Naive thymus-derived CD4-positive, alpha-beta T cell (primary cell): Measurements from ENCODE around the gene MIGA1. TPM values are rescaled to one million over a fixed set of nuclear protein-coding genes. Genes with fewer than 3 reads are reported as not detected.
A peak's percentile ranks its signal among the peaks of the same experiment; 100 is the strongest.
"Not testable (repeated sequence)": the region's sequence is repeated elsewhere in the genome, so short reads cannot be mapped to it uniquely, and the experiment has no call there.

ENCODE experiments used
- ATAC-seq: fragments of 150-1000 bp; cut with Tn5 transposase; 2 replicates; pipeline ENCODE4 v1.10.0; 2021; ENCODE audit warnings: mild to moderate bottlenecking, moderate library complexity
- CTCF ChIA-PET: fragments of 350-600 bp; sonication (Branson Sonifier 250); formaldehyde crosslinking; loops from one replicate; lab custom pipeline; 2021; ENCODE audit warnings: antibody characterized with exemption; lab: Charles Lee
- POLR2A ChIA-PET: fragments of 350-600 bp; sonication (Branson Sonifier 250); formaldehyde crosslinking; loops from one replicate; lab custom pipeline; 2021; ENCODE audit warnings: antibody characterized with exemption, inconsistent platforms; lab: Charles Lee
- DNase-seq, 9 donors: peaks; one replicate each; pipeline versions ENCODE4 v3.0.0 to v3.0.0-alpha.2; 2020 to 2022; ENCODE audit warnings: mixed read lengths in 1 of 9
- H3K27ac ChIP-seq: one replicate; pipeline ENCODE4 v1.7.0; 2013; ENCODE audit warnings: mild to moderate bottlenecking, low read depth, low read length, moderate library complexity
- H3K27me3 ChIP-seq, 2 donors: one replicate each; pipeline ENCODE4 v1.7.0; 2013; ENCODE audit warnings: low read length in 2 of 2, mild to moderate bottlenecking in 2 of 2, moderate library complexity in 2 of 2; ENCODE audit not compliant: control insufficient read depth in 2 of 2, insufficient read depth in 2 of 2
- H3K36me3 ChIP-seq, 3 experiments: 1 replicate in 2 of 3; 2 replicates in 1 of 3; pipeline ENCODE4 v1.7.0; 2013; ENCODE audit warnings: low read length in 3 of 3, mild to moderate bottlenecking in 3 of 3, moderate library complexity in 1 of 3; ENCODE audit not compliant: insufficient read depth in 3 of 3, control insufficient read depth in 2 of 3
- H3K4me1 ChIP-seq, 2 donors: one replicate each; pipeline ENCODE4 v1.7.0; 2013; ENCODE audit warnings: low read length in 2 of 2, mild to moderate bottlenecking in 2 of 2, moderate library complexity in 1 of 2; ENCODE audit not compliant: control insufficient read depth in 2 of 2, insufficient read depth in 2 of 2
- H3K4me3 ChIP-seq: 2 replicates; pipeline ENCODE4 v1.7.0; 2013; ENCODE audit warnings: mild to moderate bottlenecking, low read length
- H3K9me3 ChIP-seq, 3 experiments: 1 replicate in 2 of 3; 2 replicates in 1 of 3; pipeline ENCODE4 v1.7.0; 2013; ENCODE audit warnings: low read length in 3 of 3; ENCODE audit not compliant: control insufficient read depth in 2 of 3
- H3K27ac Mint-ChIP-seq, 9 donors: one replicate each; pipeline ENCODE4 v1.8.0; 2020 to 2022; ENCODE audit warnings: mixed read lengths in 9 of 9, mild to moderate bottlenecking in 8 of 9, moderate library complexity in 5 of 9, inconsistent platforms in 2 of 9
- H3K27me3 Mint-ChIP-seq, 5 donors: one replicate each; pipeline ENCODE4 v1.8.0; 2021 to 2022; ENCODE audit warnings: mixed read lengths in 5 of 5, mild to moderate bottlenecking in 1 of 5
- H3K36me3 Mint-ChIP-seq, 5 donors: one replicate each; pipeline ENCODE4 v1.8.0; 2020 to 2022; ENCODE audit warnings: mixed read lengths in 5 of 5, mild to moderate bottlenecking in 3 of 5, inconsistent platforms in 1 of 5
- H3K4me1 Mint-ChIP-seq, 7 donors: one replicate each; pipeline ENCODE4 v1.8.0; 2020 to 2022; ENCODE audit warnings: mixed read lengths in 7 of 7, mild to moderate bottlenecking in 3 of 7, inconsistent platforms in 1 of 7
- H3K4me3 Mint-ChIP-seq, 10 donors: one replicate each; pipeline ENCODE4 v1.8.0; 2020 to 2022; ENCODE audit warnings: mild to moderate bottlenecking in 10 of 10, mixed read lengths in 10 of 10, moderate library complexity in 6 of 10, inconsistent platforms in 2 of 10
- H3K9me3 Mint-ChIP-seq, 11 donors: one replicate each; pipeline ENCODE4 v1.8.0; 2020 to 2022; ENCODE audit warnings: mixed read lengths in 11 of 11, mild to moderate bottlenecking in 4 of 11, inconsistent platforms in 1 of 11, moderate library complexity in 1 of 11
- intact Hi-C, 2 donors: fragments of 100-400 bp; cut with micrococcal nuclease; formaldehyde crosslinking; loops; one replicate each; pipeline ENCODE4 v1.15.1; 2023
- polyA plus RNA-seq, 2 donors: library from polyadenylated mRNA; unstranded; fragments of 300-500 nt; fragmentation: Illumina TruSeq; gene quantifications; one replicate each; pipeline ENCODE4 v1.2.3, GENCODE V29; 2021
- total RNA-seq, 6 experiments: library from RNA in 5 of 6; stranded (reverse) in 5 of 6; gene quantifications; 1 replicate in 5 of 6; 2 replicates in 1 of 6; pipeline ENCODE4 v1.2.3 and lab custom pipeline; 2021 to 2026

MIGA1 gene
- total and polyA plus RNA-seq, 7 experiments from 2014 or later: 8.8 to 23.5 (median 12.4) TPM

DNA sequence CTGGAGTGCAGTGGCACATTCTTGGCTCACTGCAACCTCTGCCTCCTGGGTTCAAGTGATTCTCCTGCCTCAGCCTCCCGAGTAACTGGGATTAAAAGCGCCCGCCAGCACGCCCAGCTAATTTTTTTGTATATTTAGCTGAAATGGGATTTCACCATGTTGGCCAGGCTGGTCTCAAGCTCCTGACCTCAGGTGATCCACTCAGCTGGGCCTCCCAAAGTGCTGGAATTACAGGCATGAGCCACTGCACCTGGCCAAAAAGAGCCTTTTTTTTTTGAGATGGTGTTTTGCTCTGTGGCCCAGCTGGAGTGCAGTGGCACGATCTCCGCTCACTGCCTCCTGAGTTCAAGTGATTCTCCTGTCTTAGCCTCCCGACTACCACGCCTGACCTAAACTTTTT is 47.4 kb downstream of the MIGA1 start:
- H3K4me3 Mint-ChIP-seq, H3K27ac ChIP-seq, H3K9me3 ChIP-seq, DNase-seq, CTCF ChIA-PET, POLR2A ChIA-PET, ATAC-seq, H3K4me3 ChIP-seq, H3K27me3 ChIP-seq, H3K27me3 Mint-ChIP-seq, H3K4me1 ChIP-seq, H3K9me3 Mint-ChIP-seq, intact Hi-C loops: not testable (repeated sequence)
- Mint-ChIP-seq H3K4me1 (peaks cover 0 to 15% (median 4%) of the 10 kb centered on the region in 7 donors), H3K27ac (peak overlapping the region in 2 of 9 donors; percentile 29 to 38), H3K36me3 (peaks cover 0 to 33% (median 16%) of the 10 kb centered on the region in 5 donors)
- H3K36me3 ChIP-seq: peaks cover 0 to 25% (median 0%) of the 10 kb centered on the region in 3 experiments

DNA sequence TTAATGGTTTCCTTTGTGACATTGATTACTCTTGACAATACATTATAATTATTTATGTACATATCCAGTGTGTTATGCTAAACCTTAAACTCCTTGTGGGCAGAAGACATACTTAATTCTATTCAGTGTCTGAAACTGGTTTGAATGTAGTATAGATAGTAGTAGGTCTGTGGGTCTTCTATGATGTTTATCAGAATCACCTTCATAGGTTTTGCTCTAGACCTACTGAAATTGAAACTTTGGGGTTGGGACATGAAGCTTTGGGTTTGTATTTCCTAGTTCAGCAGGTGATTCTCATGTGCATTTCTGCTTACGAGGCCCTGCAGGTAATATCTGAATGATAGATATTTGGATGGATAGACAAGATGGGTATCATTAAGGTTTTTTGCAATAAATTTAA is 48.6 kb downstream of the MIGA1 start:
- POLR2A ChIA-PET: no interaction called here
- Mint-ChIP-seq H3K27ac (no peak overlapping the region), H3K36me3 (peaks cover 0 to 38% (median 21%) of the 10 kb centered on the region in 5 donors)

DNA sequence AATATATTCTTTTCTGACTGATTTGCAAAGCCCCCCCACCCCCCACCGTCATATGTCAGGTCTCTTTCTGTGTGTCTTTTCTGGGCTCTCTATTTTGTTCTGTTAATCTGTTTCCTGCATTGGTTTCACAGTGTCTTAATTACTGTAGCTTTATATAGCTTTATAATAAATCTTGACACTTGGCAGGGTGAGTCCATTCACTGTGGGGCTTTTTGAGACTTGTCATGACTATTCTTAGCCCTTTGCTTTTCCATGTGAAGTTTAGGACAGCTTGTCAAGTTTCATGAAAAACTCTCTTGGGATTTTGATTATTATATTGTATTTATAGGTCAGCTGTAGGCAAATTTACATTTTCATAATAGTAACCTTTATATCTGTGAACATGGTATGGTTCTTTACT is 50.4 kb downstream of the MIGA1 start:
- Mint-ChIP-seq H3K36me3 (peaks cover 0 to 45% (median 21%) of the 10 kb centered on the region in 5 donors), H3K9me3 (no peaks in the 10 kb centered on the region), H3K27ac (peak overlapping the region in 1 of 9 donors; percentile 7), H3K4me3 (no peak overlapping the region), H3K27me3 (no peaks in the 10 kb centered on the region), H3K4me1 (peaks cover 0 to 16% (median 8%) of the 10 kb centered on the region in 7 donors)
- Histone ChIP-seq H3K36me3 (peaks cover 0 to 21% (median 9%) of the 10 kb centered on the region in 3 experiments), H3K27me3 (no peaks in the 10 kb centered on the region), H3K4me1 (no peaks in the 10 kb centered on the region), H3K9me3 (no peaks in the 10 kb centered on the region), H3K27ac (no peak overlapping the region), H3K4me3 (no peak overlapping the region)
- DNase-seq (no peak), ATAC-seq (no peak)
- POLR2A ChIA-PET: no interaction called here
- intact Hi-C loops: no loop called here
- CTCF ChIA-PET: no interaction called here

More for the DNA sequence above, 48.6 kb downstream of the MIGA1 start:
- H3K4me1 ChIP-seq: no peaks in the 10 kb centered on the region
- ATAC-seq (no peak), DNase-seq (no peak)
- H3K4me3 ChIP-seq: no peak overlapping the region
- intact Hi-C loops: no loop called here
- Mint-ChIP-seq H3K9me3 (no peaks in the 10 kb centered on the region), H3K4me1 (peaks cover 0 to 18% (median 8%) of the 10 kb centered on the region in 7 donors), H3K27me3 (no peaks in the 10 kb centered on the region), H3K4me3 (no peak overlapping the region)
- CTCF ChIA-PET: no interaction called here
- H3K27me3 ChIP-seq: no peaks in the 10 kb centered on the region
- no peaks in the 10 kb centered on the region for H3K9me3 ChIP-seq
- H3K36me3 ChIP-seq: peaks cover 0 to 21% (median 0%) of the 10 kb centered on the region in 3 experiments
- no peak overlapping the region for H3K27ac ChIP-seq

DNA sequence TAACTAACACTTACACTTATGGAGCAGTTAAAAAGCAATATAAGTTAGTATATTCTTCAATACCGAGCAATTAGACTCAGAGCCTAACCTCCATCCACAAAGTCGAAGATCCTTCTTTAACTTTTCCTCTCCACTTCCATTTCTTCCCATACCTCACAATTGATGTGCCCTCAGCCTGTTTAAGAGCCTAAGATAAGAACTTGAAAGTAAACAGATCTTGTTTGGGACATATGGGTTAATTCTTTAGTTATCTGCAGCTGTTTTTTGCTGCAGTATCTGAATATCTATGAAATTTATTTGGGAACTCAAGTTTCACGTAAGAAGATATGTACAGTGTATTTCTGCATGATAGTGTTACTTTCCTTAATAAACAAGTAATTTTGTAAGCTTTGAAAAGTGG is 51.5 kb downstream of the MIGA1 start:
- Histone ChIP-seq H3K27me3 (no peaks in the 10 kb centered on the region), H3K9me3 (no peaks in the 10 kb centered on the region), H3K36me3 (peaks cover 0 to 21% (median 9%) of the 10 kb centered on the region in 3 experiments), H3K4me3 (no peak overlapping the region), H3K27ac (no peak overlapping the region), H3K4me1 (no peaks in the 10 kb centered on the region)
- Mint-ChIP-seq H3K36me3 (peaks cover 0 to 47% (median 23%) of the 10 kb centered on the region in 5 donors), H3K27ac (no peak overlapping the region), H3K4me1 (peaks cover 0 to 16% (median 8%) of the 10 kb centered on the region in 7 donors), H3K27me3 (no peaks in the 10 kb centered on the region), H3K9me3 (no peaks in the 10 kb centered on the region), H3K4me3 (no peak overlapping the region)
- intact Hi-C loops: no loop called here
- POLR2A ChIA-PET: no interaction called here
- no peak for DNase-seq
- CTCF ChIA-PET: no interaction called here
- ATAC-seq: no peak

DNA sequence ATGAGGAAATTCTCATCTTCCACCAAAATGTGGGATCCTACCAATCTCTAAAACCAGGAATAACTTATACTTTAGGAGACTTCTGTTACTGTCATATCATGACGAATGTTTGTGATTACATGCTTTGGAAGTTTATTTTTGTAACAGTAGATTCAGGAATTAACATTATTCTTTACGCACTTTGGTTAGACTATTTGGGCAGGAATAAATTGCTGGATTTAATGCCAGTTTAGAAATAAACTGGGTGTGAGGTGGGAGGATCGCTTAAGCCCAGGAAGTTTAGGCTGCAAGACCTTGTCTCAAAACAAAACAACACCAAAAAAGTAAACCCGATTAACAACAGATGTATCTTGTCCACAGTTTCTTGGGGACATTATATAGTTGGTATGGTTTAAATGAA is 52.1 kb downstream of the MIGA1 start:
- Histone ChIP-seq H3K36me3 (peaks cover 0 to 21% (median 9%) of the 10 kb centered on the region in 3 experiments), H3K4me1 (no peaks in the 10 kb centered on the region), H3K4me3 (no peak overlapping the region), H3K27me3 (no peaks in the 10 kb centered on the region), H3K9me3 (no peaks in the 10 kb centered on the region), H3K27ac (no peak overlapping the region)
- DNase-seq: no peak
- POLR2A ChIA-PET: no interaction called here
- no peaks in the 10 kb centered on the region for H3K9me3 Mint-ChIP-seq
- no peak for ATAC-seq
- intact Hi-C loops: no loop called here
- peaks cover 0 to 16% (median 8%) of the 10 kb centered on the region in 7 donors for H3K4me1 Mint-ChIP-seq
- peak overlapping the region in 1 of 9 donors; percentile 67 for H3K27ac Mint-ChIP-seq
- CTCF ChIA-PET: no interaction called here
- H3K36me3 Mint-ChIP-seq: peaks cover 0 to 53% (median 27%) of the 10 kb centered on the region in 5 donors
- no peak overlapping the region for H3K4me3 Mint-ChIP-seq
- H3K27me3 Mint-ChIP-seq: no peaks in the 10 kb centered on the region

DNA sequence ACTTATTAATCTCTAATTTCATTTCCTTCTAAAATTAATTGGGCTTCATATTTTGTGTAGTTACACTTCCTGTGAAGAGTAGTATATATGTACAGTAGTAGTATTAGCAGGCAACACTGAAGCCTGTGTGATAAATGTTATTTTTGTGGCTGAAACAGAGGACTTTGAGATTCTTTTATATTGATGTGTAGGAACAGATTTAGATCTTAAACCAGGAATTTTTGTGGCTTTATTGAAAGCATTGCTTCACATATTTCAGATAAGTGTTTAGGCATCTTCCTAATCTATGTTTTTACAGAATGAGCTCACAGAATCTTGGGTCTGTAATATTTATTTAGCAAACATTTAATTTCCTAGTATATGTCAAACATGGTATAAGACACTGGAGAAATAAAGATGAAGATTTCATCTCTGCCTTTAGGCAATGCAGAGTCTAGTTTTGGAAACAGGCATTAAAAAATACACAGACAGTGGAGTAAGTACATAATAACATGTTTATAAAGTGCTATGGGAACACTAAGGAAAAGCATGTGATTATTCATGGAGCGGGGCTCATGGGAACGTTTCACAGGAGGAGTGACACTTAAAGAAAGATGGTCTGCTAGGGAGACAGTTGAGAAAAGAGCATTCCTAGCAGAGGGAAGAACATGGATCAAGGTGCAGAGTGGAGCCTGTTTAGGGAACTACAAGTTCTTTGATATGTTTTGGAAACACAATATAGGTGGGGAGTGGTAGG is 52.7 kb downstream of the MIGA1 start:
- ATAC-seq: no peak
- H3K4me1 Mint-ChIP-seq: peaks cover 0 to 14% (median 8%) of the 10 kb centered on the region in 7 donors
- CTCF ChIA-PET: no interaction called here

More for the DNA sequence above, 52.7 kb downstream of the MIGA1 start:
- H3K36me3 ChIP-seq: peaks cover 0 to 18% (median 9%) of the 10 kb centered on the region in 3 experiments
- no peak overlapping the region for H3K4me3 ChIP-seq
- Mint-ChIP-seq H3K4me3 (no peak overlapping the region), H3K27ac (peak overlapping the region in 2 of 9 donors; percentile 7 to 67), H3K27me3 (no peaks in the 10 kb centered on the region), H3K36me3 (peaks cover 0 to 49% (median 24%) of the 10 kb centered on the region in 5 donors), H3K9me3 (no peaks in the 10 kb centered on the region)
- POLR2A ChIA-PET: no interaction called here
- intact Hi-C loops: no loop called here
- H3K27me3 ChIP-seq: no peaks in the 10 kb centered on the region
- no peaks in the 10 kb centered on the region for H3K9me3 ChIP-seq
- DNase-seq: no peak
- H3K27ac ChIP-seq: no peak overlapping the region
- no peaks in the 10 kb centered on the region for H3K4me1 ChIP-seq
